Right cardiac atrium (tissue), 5 donors: ENCODE data around the gene GLRA2. TPM values are rescaled to one million over a fixed set of nuclear protein-coding genes. Genes with fewer than 3 reads are reported as not detected.

ENCODE experiments used
- ATAC-seq, 2 donors: fragments of 200-7000 bp; cut with Tn5 transposase; one replicate each; pipeline versions ENCODE4 v1.8.0 to v1.9.1; 2020; ENCODE audit warnings: moderate library complexity in 2 of 2, mild to moderate bottlenecking in 1 of 2
- DNase-seq, 3 donors: peaks; one replicate each; pipeline ENCODE4 v3.0.0-alpha.2; 2020
- H3K27ac ChIP-seq: one replicate; pipeline ENCODE4 v1.5.1; 2013; ENCODE audit warnings: mild to moderate bottlenecking, low read length, control low read depth, moderate library complexity
- H3K27me3 ChIP-seq: one replicate; pipeline ENCODE4 v1.6.1; 2013; ENCODE audit not compliant: control insufficient read depth, insufficient read depth
- H3K4me1 ChIP-seq: one replicate; pipeline ENCODE4 v1.6.1; 2013; ENCODE audit warnings: low read length; ENCODE audit not compliant: control insufficient read depth, insufficient read depth
- H3K4me3 ChIP-seq: one replicate; pipeline ENCODE4 v1.5.1; 2013; ENCODE audit warnings: low read length, control low read depth
- H3K9me3 ChIP-seq: one replicate; pipeline ENCODE4 v1.6.1; 2013; ENCODE audit warnings: low read length; ENCODE audit not compliant: control insufficient read depth
- WGBS: extraction: QIAGEN DNeasy Blood & Tissue Kit; methylation state at CpG from one replicate; pipeline ENCODE4 v1.1.7; 2013; 5-methylcytosine and 5-hydroxymethylcytosine counted together
- intact Hi-C, 4 donors: fragments of 100-400 bp; cut with DNase I; formaldehyde crosslinking; loops; one replicate each; pipeline versions ENCODE4 v1.11.0 to v1.14.0; 2022 to 2023
- polyA plus RNA-seq: library from polyadenylated mRNA; stranded (reverse); fragments of 200-250 nt; gene quantifications from one replicate; pipeline ENCODE4 v1.2.3, GENCODE V29; 2013
- total RNA-seq, 4 donors: library from RNA; stranded (reverse); fragmentation: NEBNext Ultra II Directional; extraction: Animal tissue kit (Norgen Biotek cat#: 25700); gene quantifications; one replicate each; pipeline ENCODE4 v1.2.1, GENCODE V29; 2021
- donor health status: healthy with polysubstance abuse.
- donor health status: DM: no; HTN: yes; CAD: no.
- donor health status: DM: no; HTN: no; CAD: no.
- donor health status: DM: no; HTN: yes; CAD: no; lungs with severe emphysema.
- donor health status: DM: yes; HTN: yes; CAD: no.

GLRA2 gene
- total and polyA plus RNA-seq, 5 donors = not detected

DNA sequence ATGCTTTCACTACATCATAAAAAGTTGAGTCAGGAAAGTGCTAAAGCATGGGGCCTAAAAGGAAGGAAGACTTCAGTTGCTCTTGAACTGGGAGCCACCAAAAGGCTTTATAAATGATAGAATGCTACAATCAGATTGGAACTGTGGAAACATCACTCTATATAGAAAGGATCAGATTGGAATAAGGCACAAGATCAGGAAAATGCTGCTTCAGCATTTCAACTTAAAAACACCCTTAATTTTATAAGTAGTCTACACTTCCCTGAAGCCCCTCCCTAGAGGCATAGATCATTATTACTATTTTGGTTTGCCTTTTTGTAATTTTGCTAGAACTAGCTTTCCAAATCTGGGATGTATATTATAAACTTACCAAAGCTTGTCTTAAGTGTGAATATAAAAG lies 172.8 kb downstream of the GLRA2 start:
- no peak overlapping the region for H3K27ac ChIP-seq
- intact Hi-C loops = no loop called here
- H3K27me3 ChIP-seq = no peaks in the 10 kb centered on the region
- ATAC-seq (no peak), DNase-seq (no peak)
- no peaks in the 10 kb centered on the region for H3K9me3 ChIP-seq
- H3K4me3 ChIP-seq = no peak overlapping the region
- H3K4me1 ChIP-seq = no peaks in the 10 kb centered on the region

DNA sequence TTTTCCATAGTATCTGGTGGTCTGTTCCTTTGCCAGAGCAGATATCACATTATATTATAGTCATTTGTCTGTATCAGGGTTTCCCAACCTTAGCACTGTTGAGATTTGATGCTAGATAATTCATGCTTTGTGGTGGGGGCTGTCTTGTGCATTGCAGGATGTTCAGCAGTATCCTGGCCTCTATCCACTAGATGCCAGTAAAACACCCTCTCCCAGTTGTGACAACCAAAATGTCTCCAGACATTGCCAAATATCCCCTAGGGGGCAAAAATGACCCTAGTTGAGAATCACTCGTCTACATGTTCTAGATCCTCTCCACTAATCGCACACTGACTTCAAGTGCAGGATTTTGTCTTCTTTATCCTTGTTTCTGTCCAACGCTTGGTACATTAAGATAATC lies 182.8 kb downstream of the GLRA2 start:
- ATAC-seq = no peak
- H3K4me1 ChIP-seq = no peaks in the 10 kb centered on the region
- DNase-seq = no peak
- no peaks in the 10 kb centered on the region for H3K27me3 ChIP-seq
- no peak overlapping the region for H3K27ac ChIP-seq
- WGBS = 88% methylated on average over 3 of the region's 3 CpGs
- no peaks in the 10 kb centered on the region for H3K9me3 ChIP-seq
- intact Hi-C loops = no loop called here
- H3K4me3 ChIP-seq = no peak overlapping the region

DNA sequence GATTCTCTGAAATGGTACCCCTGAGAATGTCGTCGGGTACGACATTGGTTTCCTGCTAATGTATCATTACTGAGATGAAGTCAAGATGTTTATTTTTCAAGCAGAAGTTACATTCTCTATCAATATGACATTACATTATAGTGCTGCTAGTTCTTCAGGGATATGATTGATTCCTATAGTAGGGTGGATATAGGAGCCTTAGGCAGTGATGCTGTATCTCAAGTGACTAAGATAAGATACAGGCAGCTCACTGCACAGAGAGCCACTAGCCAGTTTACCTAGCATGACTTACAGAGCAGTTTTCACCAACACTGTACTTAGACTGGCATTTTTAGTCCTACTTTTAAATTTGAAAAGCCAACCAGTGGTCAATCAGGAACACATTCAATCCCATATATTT lies 188.6 kb downstream of the GLRA2 start:
- Histone ChIP-seq H3K4me1 (no peaks in the 10 kb centered on the region), H3K4me3 (no peak overlapping the region), H3K9me3 (no peaks in the 10 kb centered on the region), H3K27me3 (no peaks in the 10 kb centered on the region), H3K27ac (no peak overlapping the region)
- WGBS = 85% methylated on average over 3 of the region's 3 CpGs
- intact Hi-C loops = no loop called here
- DNase-seq (no peak), ATAC-seq (no peak)

DNA sequence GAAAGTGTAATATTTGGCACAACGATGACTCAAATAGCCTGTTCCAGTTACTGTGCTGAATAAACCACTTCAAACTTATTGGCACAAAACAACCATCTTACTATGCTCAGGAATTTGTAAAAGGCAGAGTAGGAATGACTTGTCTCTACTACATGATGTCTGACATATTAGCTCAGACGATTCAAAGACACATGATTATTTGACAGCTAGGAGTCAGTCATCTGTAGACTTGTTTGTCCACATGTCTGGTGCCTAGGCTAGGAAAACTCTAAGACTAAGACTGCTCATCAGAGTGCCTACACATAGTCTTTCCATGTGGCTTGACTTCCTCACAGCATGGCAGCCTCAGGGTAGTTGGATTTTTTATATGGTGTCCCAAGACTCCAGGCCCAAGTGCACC lies 189.1 kb downstream of the GLRA2 start:
- H3K4me3 ChIP-seq = no peak overlapping the region
- H3K9me3 ChIP-seq = no peaks in the 10 kb centered on the region
- no peaks in the 10 kb centered on the region for H3K4me1 ChIP-seq
- ATAC-seq (no peak), DNase-seq (no peak)
- intact Hi-C loops = no loop called here
- no peaks in the 10 kb centered on the region for H3K27me3 ChIP-seq
- H3K27ac ChIP-seq = no peak overlapping the region
- 73% methylated on average over 2 of the region's 2 CpGs for WGBS

DNA sequence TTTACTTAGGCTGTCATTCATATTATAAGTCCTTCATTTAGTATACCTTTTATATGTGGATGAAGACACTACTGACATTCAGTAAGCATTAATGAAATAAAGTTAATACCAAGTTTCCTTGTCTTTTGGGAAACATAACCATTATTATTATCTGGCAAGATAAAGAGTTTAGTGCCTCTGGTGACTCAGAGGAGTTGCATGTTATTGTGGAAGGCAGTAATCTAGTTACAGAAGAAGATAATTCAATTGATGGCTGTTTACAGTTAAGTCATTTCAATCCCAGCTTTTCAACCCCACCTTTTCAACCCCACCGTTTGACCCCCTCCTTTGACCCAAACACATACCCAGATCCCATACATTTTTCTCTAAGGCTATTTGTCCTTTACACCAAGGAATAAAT lies 199.7 kb downstream of the GLRA2 start:
- ATAC-seq (no peak), DNase-seq (no peak)
- no peak overlapping the region for H3K4me3 ChIP-seq
- intact Hi-C loops = no loop called here
- H3K27me3 ChIP-seq = no peaks in the 10 kb centered on the region
- no peak overlapping the region for H3K27ac ChIP-seq
- no peaks in the 10 kb centered on the region for H3K9me3 ChIP-seq
- H3K4me1 ChIP-seq = no peaks in the 10 kb centered on the region
- 64% methylated on average over 1 of the region's 1 CpG for WGBS

DNA sequence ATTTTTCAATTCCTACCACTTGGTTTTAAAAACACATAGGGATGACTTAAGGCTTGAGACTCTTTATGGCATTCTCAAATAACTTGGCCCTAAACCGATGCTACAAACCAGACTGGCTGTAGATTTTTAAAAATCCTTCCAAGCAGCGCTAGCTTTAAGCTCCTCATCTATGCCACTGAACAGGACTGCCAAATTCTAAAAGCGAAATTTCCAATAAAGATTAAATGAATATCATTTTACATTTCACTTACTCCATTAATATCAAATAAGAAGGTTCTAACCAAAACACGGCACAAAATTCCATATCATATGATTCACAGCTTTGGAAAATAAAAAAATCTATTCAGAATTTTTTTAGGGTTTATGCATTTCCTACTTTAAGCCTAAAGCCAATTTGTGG lies 209.3 kb downstream of the GLRA2 start:
- Histone ChIP-seq H3K27me3 (no peaks in the 10 kb centered on the region), H3K4me1 (no peaks in the 10 kb centered on the region), H3K4me3 (no peak overlapping the region), H3K27ac (no peak overlapping the region), H3K9me3 (no peaks in the 10 kb centered on the region)
- 73% methylated on average over 4 of the region's 4 CpGs for WGBS
- DNase-seq = no peak
- no peak for ATAC-seq
- intact Hi-C loops = no loop called here

DNA sequence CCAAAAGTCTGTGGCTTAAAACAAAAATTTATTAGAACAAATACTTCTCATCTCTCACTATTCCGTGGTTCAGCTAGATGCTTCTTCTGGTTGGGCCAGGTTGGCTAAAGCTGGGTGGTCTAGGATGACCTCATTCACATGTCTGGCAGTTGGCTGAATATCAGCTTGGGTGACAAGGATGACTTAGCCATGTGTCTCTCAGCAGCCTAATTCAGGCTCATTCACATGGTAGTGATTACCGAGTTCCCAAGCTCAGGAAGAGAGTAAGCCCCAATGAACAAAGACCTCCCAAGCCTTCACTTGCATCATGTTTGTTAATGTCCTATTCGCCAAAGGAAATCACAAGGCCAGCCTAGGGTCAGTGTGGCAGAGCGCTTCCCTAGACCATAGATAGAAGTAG lies 224.1 kb downstream of the GLRA2 start:
- Histone ChIP-seq H3K27ac (no peak overlapping the region), H3K9me3 (no peaks in the 10 kb centered on the region), H3K27me3 (no peaks in the 10 kb centered on the region), H3K4me3 (no peak overlapping the region), H3K4me1 (no peaks in the 10 kb centered on the region)
- intact Hi-C loops = no loop called here
- no peak for ATAC-seq
- DNase-seq = no peak
- 87% methylated on average over 4 of the region's 4 CpGs for WGBS

DNA sequence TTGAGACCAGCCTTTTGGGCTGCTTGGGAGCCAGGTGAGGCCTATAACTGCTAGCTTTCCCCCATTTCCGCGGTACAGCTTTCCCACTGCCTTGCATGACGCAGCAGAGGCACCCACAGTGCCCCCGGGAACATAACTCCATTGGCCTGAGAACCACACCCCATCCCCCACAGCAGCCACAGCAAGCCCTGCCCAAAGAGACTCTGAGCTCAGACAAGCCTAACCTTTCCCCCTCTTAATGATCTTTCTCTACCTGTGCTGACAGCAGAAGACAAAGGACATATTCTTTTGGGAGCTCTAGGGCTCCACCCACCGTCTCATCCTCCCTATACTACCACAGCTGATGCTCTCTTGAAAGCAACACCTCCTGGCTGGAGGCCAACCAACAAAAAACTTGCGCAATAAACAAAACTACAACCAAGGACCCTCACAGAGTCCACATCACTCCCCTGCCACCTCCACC lies 228.7 kb downstream of the GLRA2 start:
- intact Hi-C loops = no loop called here
- H3K9me3 ChIP-seq = no peaks in the 10 kb centered on the region

DNA sequence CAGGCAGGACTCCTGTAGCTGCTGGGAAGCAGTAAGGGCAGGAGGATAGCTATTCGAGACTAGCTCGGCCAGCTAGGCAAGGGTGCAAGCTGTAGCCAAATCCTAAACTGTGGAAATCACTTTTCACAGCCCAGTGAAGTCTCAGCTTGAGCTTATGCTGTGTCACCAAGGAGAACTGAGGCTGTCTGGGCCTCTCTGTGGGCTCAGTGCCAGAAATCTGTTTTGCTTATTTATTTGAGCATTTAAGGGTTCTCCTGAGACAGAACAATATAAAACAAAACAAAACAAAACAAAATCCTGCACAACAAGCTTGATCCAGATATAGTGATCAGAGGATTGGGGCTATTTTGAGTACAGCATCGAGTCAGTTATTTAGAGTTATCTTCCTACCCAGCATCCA lies 246.1 kb downstream of the GLRA2 start:
- WGBS = 54% methylated on average over 3 of the region's 3 CpGs
- intact Hi-C loops = no loop called here
- Histone ChIP-seq H3K4me3 (no peak overlapping the region), H3K27ac (no peak overlapping the region), H3K27me3 (no peaks in the 10 kb centered on the region), H3K9me3 (no peaks in the 10 kb centered on the region), H3K4me1 (no peaks in the 10 kb centered on the region)
- ATAC-seq (no peak), DNase-seq (no peak)

More for the DNA sequence above, 228.7 kb downstream of the GLRA2 start:
- Histone ChIP-seq H3K4me3 (no peak overlapping the region), H3K27ac (no peak overlapping the region), H3K27me3 (no peaks in the 10 kb centered on the region), H3K4me1 (no peaks in the 10 kb centered on the region)
- 90% methylated on average over 6 of the region's 6 CpGs for WGBS
- no peak for ATAC-seq
- no peak for DNase-seq

DNA sequence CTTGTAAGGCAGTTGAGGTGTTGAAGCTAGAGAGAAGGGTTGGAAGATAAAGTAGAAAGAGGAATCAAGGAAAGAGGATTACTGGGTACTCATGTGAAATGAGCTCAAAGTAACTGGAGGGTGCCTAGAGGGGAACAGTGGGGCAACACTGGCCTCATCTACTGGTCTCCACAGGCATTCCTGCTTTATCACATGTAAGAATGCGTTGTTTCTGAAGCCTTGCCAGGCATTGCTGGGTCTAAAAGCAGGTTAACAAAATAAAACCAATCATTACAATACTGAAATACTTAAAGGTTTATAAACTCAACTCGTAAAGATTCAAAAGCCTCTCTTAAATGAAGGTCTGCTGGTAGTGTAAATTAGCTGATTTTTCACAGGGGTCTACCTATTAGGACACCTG lies 247.6 kb downstream of the GLRA2 start:
- DNase-seq (no peak), ATAC-seq (no peak)
- H3K4me3 ChIP-seq = no peak overlapping the region
- intact Hi-C loops = no loop called here
- WGBS = 42% methylated on average over 2 of the region's 2 CpGs
- H3K27ac ChIP-seq = no peak overlapping the region
- no peaks in the 10 kb centered on the region for H3K27me3 ChIP-seq
- no peaks in the 10 kb centered on the region for H3K4me1 ChIP-seq
- no peaks in the 10 kb centered on the region for H3K9me3 ChIP-seq

DNA sequence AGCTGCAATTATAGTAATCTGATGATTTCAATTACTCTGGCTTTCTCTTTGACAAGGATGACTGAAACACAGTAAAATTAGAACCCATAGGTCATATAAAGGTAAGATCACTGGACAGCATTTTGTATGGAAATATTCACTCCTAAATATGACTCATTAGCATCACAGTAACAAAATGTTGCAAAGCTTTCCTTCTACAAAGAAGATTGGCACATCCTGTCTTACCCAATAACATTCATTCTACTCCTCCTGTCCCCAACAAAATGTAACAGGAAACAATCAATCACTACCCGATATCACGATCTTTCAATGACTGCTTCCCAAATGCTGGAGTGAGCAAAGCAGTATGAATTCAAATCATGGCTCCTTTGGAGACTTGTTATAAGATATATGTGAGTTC lies 248.2 kb downstream of the GLRA2 start:
- ATAC-seq = no peak
- no peaks in the 10 kb centered on the region for H3K4me1 ChIP-seq
- no peak overlapping the region for H3K27ac ChIP-seq
- no peak overlapping the region for H3K4me3 ChIP-seq
- no peaks in the 10 kb centered on the region for H3K27me3 ChIP-seq
- WGBS = 23% methylated on average over 2 of the region's 2 CpGs
- H3K9me3 ChIP-seq = no peaks in the 10 kb centered on the region
- DNase-seq = no peak
- intact Hi-C loops = no loop called here

DNA sequence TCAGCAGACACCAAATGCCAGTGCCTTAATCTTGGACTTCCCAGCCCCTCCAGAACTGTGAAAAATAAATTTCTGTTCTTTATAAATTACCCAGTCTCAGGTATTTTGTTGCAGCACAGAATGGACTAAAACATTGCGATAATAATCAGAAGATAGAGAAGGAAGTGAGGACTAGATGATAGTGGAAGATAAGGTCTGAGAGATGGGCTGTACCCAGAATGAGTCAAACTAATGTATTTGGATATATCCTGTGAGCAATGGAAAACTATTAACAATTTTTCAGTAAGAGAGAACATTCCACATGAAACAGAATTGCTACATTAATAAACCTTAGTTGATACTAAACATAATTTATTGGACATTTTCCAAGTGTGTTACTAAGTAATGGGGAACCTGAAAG lies 250.2 kb downstream of the GLRA2 start:
- H3K4me3 ChIP-seq = no peak overlapping the region
- H3K27ac ChIP-seq = no peak overlapping the region
- H3K27me3 ChIP-seq = no peaks in the 10 kb centered on the region
- no peak for DNase-seq
- no peaks in the 10 kb centered on the region for H3K4me1 ChIP-seq
- intact Hi-C loops = no loop called here
- H3K9me3 ChIP-seq = no peaks in the 10 kb centered on the region
- WGBS = 79% methylated on average over 1 of the region's 1 CpG
- no peak for ATAC-seq
